Astrocyte of the hippocampus (primary cell): ENCODE data around the gene TSLP.
A peak's percentile ranks its signal among the peaks of the same experiment; 100 is the strongest.

Experiments used
- DNase-seq: peaks from one replicate; pipeline ENCODE4 v3.0.0; 2011; ENCODE audit warnings: low read depth, low spot score

The TSLP gene

DNA sequence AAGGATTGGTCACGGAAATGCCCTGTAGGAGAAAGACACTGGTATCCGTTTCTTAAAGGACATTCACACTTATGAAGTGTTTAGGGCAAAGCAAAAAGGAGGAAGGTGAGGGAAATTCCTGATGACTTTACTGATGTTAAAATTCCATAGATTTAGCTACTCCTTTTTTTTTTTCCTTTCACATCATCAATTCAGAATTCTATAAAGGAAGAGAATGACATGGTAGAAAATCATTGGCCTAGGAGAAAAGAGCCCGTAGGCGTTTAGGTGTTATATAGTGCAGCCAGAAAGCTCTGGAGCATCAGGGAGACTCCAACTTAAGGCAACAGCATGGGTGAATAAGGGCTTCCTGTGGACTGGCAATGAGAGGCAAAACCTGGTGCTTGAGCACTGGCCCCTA is at the start of gene TSLP:
TSLP (plus strand) TSS at position 301 of the 400 bp plus-strand sequence. CDS start 178 bp downstream, outside the sequence.
- DNase-seq, result no peak

DNA sequence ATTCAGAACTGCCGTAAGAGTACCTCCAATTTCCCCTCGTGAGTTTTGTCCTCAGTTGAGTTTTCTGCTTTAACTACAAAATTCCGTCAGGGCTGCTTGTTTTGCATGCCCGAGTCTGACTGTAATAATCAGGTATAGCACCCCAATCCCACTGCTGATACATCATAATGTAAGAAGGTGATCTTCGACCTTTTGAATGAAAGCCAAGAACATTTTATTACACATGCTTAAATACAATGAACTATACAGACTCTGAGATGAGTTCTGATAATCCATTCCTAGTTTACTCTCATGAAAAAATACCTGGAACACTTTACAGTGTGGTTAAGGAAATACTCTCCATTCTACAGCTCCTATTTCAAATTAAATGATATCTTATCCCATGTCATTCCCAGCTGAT is 49.2 kb upstream of the TSLP start:
- no peak for DNase-seq

- DNase-seq, result no peak
Measured at GRCh38 chr5:111028865-111029264, 42.6 kb upstream of the TSLP start.

GRCh38 chr5:111043712-111044506 is 27.6 kb upstream of the TSLP start:
- DNase-seq, result peak; percentile 30

- DNase-seq, result no peak
Measured at GRCh38 chr5:111058064-111058463, 13.4 kb upstream of the TSLP start.

DNA sequence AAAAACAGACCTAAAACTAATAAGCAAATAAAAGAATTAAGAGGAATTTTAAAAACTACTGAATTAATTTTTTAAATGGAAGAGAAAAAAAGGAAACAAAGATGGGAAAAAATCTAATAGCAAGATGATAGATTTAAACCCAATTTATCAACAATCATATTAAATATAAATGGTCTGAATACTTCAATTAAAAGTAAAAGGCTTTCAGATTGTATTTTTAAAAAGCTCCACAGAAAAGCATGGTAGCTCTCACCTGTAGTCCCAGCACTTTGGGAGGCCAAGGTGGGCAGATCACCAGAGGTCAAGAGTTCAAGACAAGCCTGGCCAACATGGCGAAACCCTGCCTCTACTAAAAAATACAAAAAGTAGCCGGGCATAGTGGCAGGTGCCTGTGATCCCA is 11.3 kb upstream of the TSLP start:
- no peak for DNase-seq

DNA sequence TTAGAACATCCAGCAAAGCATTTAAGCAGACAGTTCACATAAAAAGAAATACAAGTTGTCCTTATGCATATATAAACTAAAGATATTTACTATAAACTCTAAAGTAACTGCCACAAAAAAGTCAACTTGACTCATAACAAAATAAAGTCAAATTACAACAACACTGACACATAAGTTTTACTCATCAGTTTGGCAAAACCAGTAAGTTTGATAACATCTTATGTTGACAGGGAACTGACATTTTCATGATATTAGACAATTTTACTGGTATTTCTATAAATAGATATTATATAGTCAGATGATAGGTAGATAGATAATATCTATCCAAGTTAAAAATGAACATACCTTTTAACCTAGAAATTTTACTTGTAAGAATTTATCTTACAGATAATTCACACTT is 9.9 kb upstream of the TSLP start:
- no peak for DNase-seq

DNA sequence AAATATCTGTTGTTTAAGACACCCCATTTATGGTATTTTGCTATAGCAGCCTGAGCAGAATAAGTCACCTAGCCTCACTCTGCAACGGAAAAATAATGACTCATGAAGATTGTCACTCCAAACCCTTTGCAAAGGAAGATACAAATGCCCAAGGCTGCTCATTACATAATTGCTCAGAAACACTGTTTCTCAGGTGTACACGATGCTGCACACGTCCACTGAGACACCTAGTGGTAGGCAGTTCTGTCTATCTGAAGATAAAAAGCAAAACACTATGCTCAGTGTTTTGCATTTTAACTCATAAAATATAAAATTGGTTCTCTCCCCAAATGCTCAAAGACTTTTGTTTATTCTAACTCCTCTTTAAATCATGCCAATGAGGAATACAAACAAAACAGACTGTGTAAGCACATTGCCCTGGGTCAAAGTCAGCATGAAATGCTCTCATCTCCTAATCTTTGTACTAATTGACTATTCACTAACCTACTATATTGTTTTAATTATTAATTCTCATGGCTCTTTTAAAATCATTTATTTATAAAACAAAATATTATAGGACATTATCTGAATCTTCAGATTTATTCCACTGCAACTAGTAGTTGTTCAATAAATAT is 7.7 kb upstream of the TSLP start:
- DNase-seq, result peak; percentile 46

- DNase-seq, result peak; percentile 4
Measured at GRCh38 chr5:111066261-111066938, 5.1 kb upstream of the TSLP start.

- no peak for DNase-seq
Measured at GRCh38 chr5:111068213-111068612, 3.3 kb upstream of the TSLP start.

GRCh38 chr5:111069839-111070238 is 1.7 kb upstream of the TSLP start:
- DNase-seq, result peak; percentile 61

DNA sequence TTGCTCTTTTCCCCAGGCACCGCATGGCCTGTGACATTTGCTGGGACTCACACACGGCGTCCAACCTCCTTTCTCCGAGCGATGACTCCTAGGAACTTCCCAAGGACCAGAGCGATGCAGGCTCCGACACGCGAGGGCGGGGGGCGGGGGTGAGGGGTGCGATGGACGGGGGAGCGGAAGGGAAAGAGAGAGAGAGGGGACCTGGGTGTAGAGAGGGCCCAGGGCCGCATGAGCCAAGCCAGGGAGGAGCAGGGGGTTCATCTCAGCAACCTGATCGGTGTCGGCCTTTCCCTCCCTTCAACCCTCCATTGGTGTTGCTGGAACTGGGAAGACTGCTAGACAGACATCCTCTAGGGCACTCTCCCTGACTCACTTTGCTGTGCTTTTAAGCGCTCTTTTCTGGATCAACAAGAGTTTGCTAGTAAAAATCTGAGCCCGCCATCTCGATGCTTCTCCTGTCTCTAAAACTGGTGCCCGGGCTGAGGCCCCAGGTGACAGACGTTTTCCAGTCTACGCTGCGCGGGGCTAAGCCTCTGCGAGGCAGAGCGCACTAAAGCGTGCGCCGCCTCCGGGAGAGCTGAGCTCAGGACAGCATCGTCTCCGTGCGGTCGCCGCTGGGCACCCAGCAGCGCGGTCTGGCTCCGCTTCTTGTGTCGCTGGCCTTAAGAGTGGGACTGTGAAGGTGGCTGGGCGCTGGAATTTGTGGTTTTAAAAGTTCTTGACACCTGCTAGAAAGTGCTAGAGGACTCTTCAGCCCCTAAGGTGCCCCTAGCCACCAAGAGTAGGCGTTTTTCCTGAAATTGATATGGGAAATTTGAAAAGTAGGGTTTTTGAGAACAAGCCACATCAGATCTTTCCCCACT is 1.0 kb upstream of the TSLP start:
- DNase-seq, result peak; percentile 74

- peak; percentile 68 for DNase-seq
Measured at GRCh38 chr5:111072949-111073682, 1.6 kb downstream of the TSLP start.

- DNase-seq, result no peak
Measured at GRCh38 chr5:111074244-111074643, 2.7 kb downstream of the TSLP start.

DNA sequence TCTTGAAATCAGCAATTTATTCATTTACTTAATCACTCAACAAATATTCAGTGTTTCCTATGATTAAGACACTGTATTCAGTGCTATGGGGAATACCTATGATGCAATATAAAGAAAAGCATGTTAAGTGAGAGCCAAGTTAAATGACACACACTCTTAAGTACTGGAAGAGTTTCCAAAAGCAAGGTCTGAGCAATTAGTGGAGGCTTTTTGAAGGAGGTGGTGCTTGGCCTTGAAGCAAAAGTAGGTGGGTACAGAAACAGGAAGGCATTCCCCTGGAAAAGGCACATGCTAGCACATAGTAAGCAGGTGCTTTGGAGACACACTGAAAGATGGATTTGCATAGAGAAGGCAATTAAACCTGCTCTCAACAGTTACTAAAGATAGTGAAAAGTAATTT is 4.0 kb downstream of the TSLP start:
- peak; percentile 78 for DNase-seq

GRCh38 chr5:111076091-111076490 is 4.6 kb downstream of the TSLP start:
- DNase-seq, result no peak

GRCh38 chr5:111077678-111078077 is 6.2 kb downstream of the TSLP start:
- no peak for DNase-seq

DNA sequence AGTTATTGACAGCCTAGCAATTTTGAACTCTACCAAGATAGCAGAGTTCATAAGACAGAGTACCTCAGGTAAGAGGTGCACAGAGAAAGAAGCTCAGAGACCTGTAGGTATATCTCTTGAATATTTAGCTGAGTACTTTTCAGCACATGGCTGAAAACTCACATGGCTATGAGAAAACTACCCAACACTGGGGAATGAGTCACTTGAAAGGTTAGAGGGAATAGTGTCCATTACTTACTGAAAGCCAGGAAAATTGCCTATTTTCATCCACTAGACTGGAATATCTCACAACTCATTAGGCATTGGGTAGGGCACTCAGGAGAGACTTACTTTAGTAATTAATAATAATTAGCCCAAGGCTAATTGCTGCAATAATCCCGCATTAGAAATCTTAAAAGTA is 8.3 kb downstream of the TSLP start:
- no peak for DNase-seq

GRCh38 chr5:111083323-111083722 is 11.8 kb downstream of the TSLP start:
- DNase-seq, result no peak

- DNase-seq, result peak; percentile 96
Measured at GRCh38 chr5:111092062-111092853, 20.7 kb downstream of the TSLP start, which contains the start of gene WDR36. Gene WDR36, plus strand, starts transcription at chr5:111092348. Its CDS starts 109 bp downstream, at chr5:111092457.
